Left lung (tissue), 10 donors: Measurements from ENCODE around the gene GSG1L. TPM values are rescaled to one million over a fixed set of nuclear protein-coding genes. Genes with fewer than 3 reads are reported as not detected.
A peak's percentile ranks its signal among the peaks of the same experiment; 100 is the strongest.

ENCODE experiments used
- ATAC-seq: fragments of 200-7000 bp; cut with Tn5 transposase; one replicate; pipeline ENCODE4 v1.9.1; 2020; ENCODE audit warnings: moderate library complexity
- DNase-seq, 4 donors: peaks; one replicate each; pipeline ENCODE4 v3.0.0-alpha.2; 2013 to 2020
- H3K27ac ChIP-seq, 2 donors: fragments of 200-600 bp; sonication (generic) in 1 of 2; one replicate each; pipeline versions ENCODE4 v1.5.0 to v1.8.0; 2020 to 2021
- H3K27me3 ChIP-seq, 2 donors: fragments of 200-600 bp; sonication (generic) in 1 of 2; one replicate each; pipeline versions ENCODE4 v1.5.0 to v1.8.0; 2020 to 2021
- H3K36me3 ChIP-seq, 2 donors: fragments of 200-600 bp; sonication (generic) in 1 of 2; one replicate each; pipeline versions ENCODE4 v1.5.0 to v1.8.0; 2020 to 2021
- H3K4me1 ChIP-seq, 2 donors: fragments of 200-600 bp; one replicate each; pipeline ENCODE4 v1.8.0; 2021
- H3K4me3 ChIP-seq, 2 donors: fragments of 200-600 bp; sonication (generic) in 1 of 2; one replicate each; pipeline versions ENCODE4 v1.5.0 to v1.8.0; 2020 to 2021; ENCODE audit warnings: mild to moderate bottlenecking in 1 of 2
- H3K9me3 ChIP-seq, 2 donors: fragments of 200-600 bp; sonication (generic) in 1 of 2; one replicate each; pipeline versions ENCODE4 v1.5.0 to v1.8.0; 2020 to 2021
- intact Hi-C, 2 donors: fragments of 100-400 bp; cut with DNase I; formaldehyde crosslinking; loops; one replicate each; pipeline versions ENCODE4 v1.11.2 to v1.14.2; 2022
- polyA plus RNA-seq, 6 donors: library from polyadenylated mRNA; unstranded; fragments of 120-200 nt; gene quantifications; one replicate each; pipeline ENCODE4 v1.2.1, GENCODE V29; 2013; ENCODE audit not compliant: insufficient read length in 6 of 6
- total RNA-seq, 2 donors: library from RNA; stranded (reverse); fragmentation: NEBNext Ultra II Directional; extraction: Animal tissue kit (Norgen Biotek cat#: 25700); gene quantifications; one replicate each; pipeline ENCODE4 v1.2.1, GENCODE V29; 2021
- TF ChIP-seq, protein P1 (sequence below), 2 donors: fragments of 200-600 bp; sonication (generic) in 1 of 2; IDR thresholded peaks; one replicate each; pipeline versions ENCODE4 v1.5.0 to v1.8.0; 2021; ENCODE audit warnings: antibody characterized with exemption in 2 of 2
- donor health status: DM: no; HTN: yes; CAD: no.
- donor health status: DM: no; HTN: no; CAD: no.

GSG1L gene
- total and polyA plus RNA-seq, 8 donors, result 0.20 to 1.2 (median 0.65) TPM; not detected in 1

DNA sequence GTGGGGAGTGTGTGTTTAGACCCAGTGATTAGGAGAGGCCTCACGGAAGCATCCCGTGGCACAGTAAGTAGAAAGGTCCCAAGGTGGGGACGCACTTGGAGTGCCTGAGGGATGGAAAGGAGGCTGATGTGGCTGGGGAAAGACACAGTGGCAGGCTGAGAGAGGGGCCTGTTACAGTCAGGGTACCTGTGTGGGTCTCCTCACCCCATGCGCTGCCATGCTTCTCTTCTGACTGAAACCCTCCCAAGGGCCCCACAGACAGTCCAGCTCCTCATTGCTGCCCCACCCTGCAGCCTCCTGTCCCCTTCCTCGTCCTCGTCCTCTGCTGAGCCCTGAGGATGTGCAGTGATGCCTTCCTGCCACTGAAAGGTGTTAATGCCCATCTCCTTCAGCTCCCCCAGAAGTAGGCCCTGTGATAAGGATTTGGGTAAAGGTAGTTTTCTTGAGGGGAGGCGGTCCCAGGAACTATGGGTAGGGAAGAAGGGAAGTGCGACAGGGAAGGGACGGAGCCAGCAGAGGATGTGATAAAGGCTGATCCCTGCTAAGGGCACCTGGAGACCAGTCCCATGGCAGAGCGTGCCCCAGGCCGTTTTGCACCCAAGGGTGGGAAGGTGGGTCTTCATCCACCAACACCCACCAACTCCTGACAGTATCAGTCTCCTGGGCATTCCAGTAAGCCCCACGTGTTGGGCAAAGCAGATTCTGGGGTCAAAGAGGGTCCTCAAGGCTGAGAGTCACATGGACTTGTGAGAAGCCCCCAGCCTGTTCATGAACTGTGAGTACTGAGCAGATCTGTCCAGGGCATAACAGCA, 237.2 kb downstream of the GSG1L start:
- Histone ChIP-seq H3K27me3 (peaks cover 0 to 15% of the 10 kb centered on the region in 2 donors), H3K36me3 (no peaks in the 10 kb centered on the region), H3K27ac (no peak overlapping the region), H3K4me3 (no peak overlapping the region), H3K4me1 (no peaks in the 10 kb centered on the region), H3K9me3 (peaks cover 0 to 13% of the 10 kb centered on the region in 2 donors)
- DNase-seq, result no peak
- TF ChIP-seq, protein P1, sequence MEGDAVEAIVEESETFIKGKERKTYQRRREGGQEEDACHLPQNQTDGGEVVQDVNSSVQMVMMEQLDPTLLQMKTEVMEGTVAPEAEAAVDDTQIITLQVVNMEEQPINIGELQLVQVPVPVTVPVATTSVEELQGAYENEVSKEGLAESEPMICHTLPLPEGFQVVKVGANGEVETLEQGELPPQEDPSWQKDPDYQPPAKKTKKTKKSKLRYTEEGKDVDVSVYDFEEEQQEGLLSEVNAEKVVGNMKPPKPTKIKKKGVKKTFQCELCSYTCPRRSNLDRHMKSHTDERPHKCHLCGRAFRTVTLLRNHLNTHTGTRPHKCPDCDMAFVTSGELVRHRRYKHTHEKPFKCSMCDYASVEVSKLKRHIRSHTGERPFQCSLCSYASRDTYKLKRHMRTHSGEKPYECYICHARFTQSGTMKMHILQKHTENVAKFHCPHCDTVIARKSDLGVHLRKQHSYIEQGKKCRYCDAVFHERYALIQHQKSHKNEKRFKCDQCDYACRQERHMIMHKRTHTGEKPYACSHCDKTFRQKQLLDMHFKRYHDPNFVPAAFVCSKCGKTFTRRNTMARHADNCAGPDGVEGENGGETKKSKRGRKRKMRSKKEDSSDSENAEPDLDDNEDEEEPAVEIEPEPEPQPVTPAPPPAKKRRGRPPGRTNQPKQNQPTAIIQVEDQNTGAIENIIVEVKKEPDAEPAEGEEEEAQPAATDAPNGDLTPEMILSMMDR (IDR thresholded peaks at IDR 0.05), result no peak
- no peak for ATAC-seq
- intact Hi-C loops, result no loop called here

DNA sequence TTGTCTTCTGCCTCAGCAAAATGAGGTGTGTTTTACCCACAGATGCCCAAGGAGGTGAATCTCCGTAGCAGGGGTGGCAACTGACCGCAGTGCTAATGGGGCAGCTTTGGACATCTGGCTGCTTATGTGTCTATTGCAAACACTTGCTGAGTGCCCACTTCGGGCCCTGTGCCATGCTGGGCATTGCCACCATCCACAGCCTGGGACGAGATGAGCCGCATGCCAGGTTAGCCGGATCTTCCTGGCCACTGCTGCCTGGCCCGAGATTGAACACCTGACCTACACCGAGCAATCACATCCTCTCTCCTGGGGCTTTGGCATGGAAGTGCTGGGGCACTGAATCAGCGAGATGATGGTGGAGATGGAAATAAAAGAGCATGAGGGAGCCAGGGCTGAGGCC, 238.7 kb downstream of the GSG1L start:
- TF ChIP-seq, protein P1 (IDR thresholded peaks at IDR 0.05), result no peak
- Histone ChIP-seq H3K27ac (no peak overlapping the region), H3K4me3 (no peak overlapping the region), H3K9me3 (peaks cover 0 to 4% of the 10 kb centered on the region in 2 donors), H3K4me1 (no peaks in the 10 kb centered on the region), H3K27me3 (peaks cover 0 to 22% of the 10 kb centered on the region in 2 donors), H3K36me3 (no peaks in the 10 kb centered on the region)
- intact Hi-C loops, result no loop called here
- DNase-seq (no peak), ATAC-seq (no peak)

DNA sequence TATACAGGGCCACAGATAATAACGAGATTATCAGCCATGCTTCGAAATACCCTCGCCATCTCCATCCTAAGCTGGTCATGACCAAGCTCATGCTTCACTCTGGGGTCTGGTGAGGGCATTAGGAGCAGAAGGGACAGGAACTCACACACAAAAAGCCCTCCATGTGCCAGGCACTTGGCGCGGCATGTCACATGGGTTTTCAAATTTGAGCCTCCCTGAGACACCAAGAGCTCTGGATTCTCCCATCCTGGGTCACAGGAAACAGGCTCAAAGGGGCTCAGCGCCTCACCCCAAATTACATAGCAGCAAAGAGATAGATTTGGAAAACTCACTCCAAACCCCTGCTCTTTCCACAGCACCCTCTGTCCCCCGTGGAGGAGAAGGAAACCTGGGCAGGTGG, 239.5 kb downstream of the GSG1L start:
- TF ChIP-seq, protein P1 (IDR thresholded peaks at IDR 0.05), result no peak
- no peak overlapping the region for H3K27ac ChIP-seq
- H3K4me3 ChIP-seq, result no peak overlapping the region
- H3K9me3 ChIP-seq, result no peaks in the 10 kb centered on the region
- intact Hi-C loops, result no loop called here
- ATAC-seq (no peak), DNase-seq (no peak)
- H3K27me3 ChIP-seq, result peaks cover 0 to 27% of the 10 kb centered on the region in 2 donors
- H3K36me3 ChIP-seq, result no peaks in the 10 kb centered on the region
- no peaks in the 10 kb centered on the region for H3K4me1 ChIP-seq

DNA sequence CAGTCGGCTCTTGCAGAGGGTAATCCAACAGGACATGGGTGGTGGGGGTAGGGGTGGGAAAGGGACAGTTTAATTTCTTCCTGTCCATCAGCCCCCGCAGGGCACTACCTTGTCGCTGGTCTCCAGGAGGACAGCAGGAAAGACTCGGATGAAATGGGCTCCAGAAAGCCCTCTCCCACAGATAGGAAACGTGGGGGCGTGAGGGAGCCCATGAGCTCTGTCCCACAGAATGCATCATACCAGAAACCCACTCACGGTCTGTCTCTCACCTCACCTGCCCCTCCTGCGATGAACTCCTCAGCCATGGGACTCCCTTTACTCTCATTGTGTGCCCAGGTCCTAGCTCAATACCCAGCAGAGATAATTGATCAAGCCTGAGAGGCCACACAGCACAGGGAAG, 240.1 kb downstream of the GSG1L start:
- Histone ChIP-seq H3K27ac (no peak overlapping the region), H3K9me3 (no peaks in the 10 kb centered on the region), H3K4me3 (no peak overlapping the region), H3K36me3 (no peaks in the 10 kb centered on the region), H3K4me1 (no peaks in the 10 kb centered on the region), H3K27me3 (peaks cover 0 to 30% of the 10 kb centered on the region in 2 donors)
- DNase-seq, result no peak
- intact Hi-C loops, result no loop called here
- ATAC-seq, result no peak
- TF ChIP-seq, protein P1 (IDR thresholded peaks at IDR 0.05), result no peak

DNA sequence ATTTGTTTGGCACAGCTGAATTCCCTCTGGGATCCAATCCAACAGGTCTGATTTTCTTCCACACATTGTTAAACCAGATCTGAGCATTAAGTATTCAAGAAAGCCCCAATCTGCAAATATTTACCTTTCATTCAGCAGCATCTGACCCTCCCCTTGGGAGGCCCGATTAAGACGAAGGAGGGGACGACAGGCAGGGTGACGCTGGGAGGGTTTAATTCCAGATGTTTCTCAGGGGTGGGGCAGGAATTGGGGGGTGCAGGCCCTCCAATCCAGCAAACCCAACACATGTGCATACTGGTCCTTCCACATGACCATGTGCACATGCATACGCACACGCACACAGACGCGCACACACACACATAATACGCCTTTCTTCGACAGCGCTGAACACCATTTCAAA, 240.5 kb downstream of the GSG1L start:
- H3K4me3 ChIP-seq, result no peak overlapping the region
- ATAC-seq, result peak; percentile 71
- TF ChIP-seq, protein P1 (IDR thresholded peaks at IDR 0.05), result no peak
- peaks cover 0 to 33% of the 10 kb centered on the region in 2 donors for H3K27me3 ChIP-seq
- peak in 2 of 4 donors; percentile 15 to 53 for DNase-seq
- H3K9me3 ChIP-seq, result no peaks in the 10 kb centered on the region
- no peaks in the 10 kb centered on the region for H3K36me3 ChIP-seq
- H3K4me1 ChIP-seq, result no peaks in the 10 kb centered on the region
- intact Hi-C loops, result no loop called here
- H3K27ac ChIP-seq, result no peak overlapping the region
